DOHH2 (cell line): ENCODE data around the gene DUSP3.

Experiments used
- H3F3A ChIP-seq: fragments of 200-600 bp; sonication (generic), shearing (Covaris generic); 2 replicates; pipeline ENCODE4 v1.6.0; 2016; ENCODE audit warnings: antibody characterized with exemption, mild to moderate bottlenecking; ENCODE audit not compliant: control insufficient read depth, insufficient read depth
- H3K27ac ChIP-seq: fragments of 200-600 bp; sonication (generic); 2 replicates; pipeline ENCODE4 v1.5.1; 2014; ENCODE audit warnings: low read depth, mild to moderate bottlenecking, low read length, moderate library complexity
- H3K27me3 ChIP-seq: fragments of 200-600 bp; sonication (generic); 2 replicates; pipeline ENCODE4 v1.6.1; 2014; ENCODE audit warnings: mild to moderate bottlenecking, low read length, mixed read lengths; ENCODE audit not compliant: control insufficient read depth
- H3K36me3 ChIP-seq: fragments of 200-600 bp; sonication (generic); 2 replicates; pipeline ENCODE4 v1.6.1; 2014; ENCODE audit warnings: mild to moderate bottlenecking, low read length, moderate library complexity, mixed read lengths; ENCODE audit not compliant: control insufficient read depth
- H3K4me1 ChIP-seq: fragments of 200-600 bp; sonication (generic); 2 replicates; pipeline ENCODE4 v1.6.1; 2014; ENCODE audit warnings: mild to moderate bottlenecking, low read length, mixed read lengths; ENCODE audit not compliant: control insufficient read depth
- H3K4me2 ChIP-seq: fragments of 200-600 bp; sonication (generic); 2 replicates; pipeline ENCODE4 v1.6.0; 2014; ENCODE audit warnings: mild to moderate bottlenecking, low read length, moderate library complexity
- H3K4me3 ChIP-seq: fragments of 200-600 bp; sonication (generic); 2 replicates; pipeline ENCODE4 v1.5.1; 2014; ENCODE audit warnings: mild to moderate bottlenecking, low read length, mixed read lengths
- H3K79me2 ChIP-seq: fragments of 200-600 bp; sonication (generic); 2 replicates; pipeline ENCODE4 v1.6.1; 2014; ENCODE audit warnings: mild to moderate bottlenecking, low read length, mixed read lengths; ENCODE audit not compliant: control insufficient read depth
- H3K9me2 ChIP-seq: fragments of 200-600 bp; sonication (generic); replicated peaks from 2 replicates; pipeline ENCODE4 v1.6.1; 2014; ENCODE audit warnings: mild to moderate bottlenecking, low read length, mixed read lengths; ENCODE audit not compliant: control insufficient read depth
- H3K9me3 ChIP-seq: fragments of 200-600 bp; sonication (generic); 2 replicates; pipeline ENCODE4 v1.6.1; 2014; ENCODE audit warnings: antibody characterized with exemption, low read length, mixed read lengths; ENCODE audit not compliant: control insufficient read depth, insufficient read depth
- H4K20me1 ChIP-seq: fragments of 200-600 bp; sonication (generic); 2 replicates; pipeline ENCODE4 v1.6.0; 2014; ENCODE audit warnings: low read depth, mild to moderate bottlenecking, antibody characterized with exemption, low read length, moderate library complexity; ENCODE audit not compliant: control insufficient read depth, insufficient read depth
- EZH2phosphoT487 ChIP-seq: fragments of 200-600 bp; sonication (generic); IDR thresholded peaks from 2 replicates; pipeline ENCODE4 v1.6.1; 2017; ENCODE audit warnings: borderline replicate concordance, mild to moderate bottlenecking, antibody characterized with exemption, low read length, moderate library complexity, mixed read lengths
- TF ChIP-seq, protein P1 (sequence below): fragments of 200-600 bp; sonication (generic); IDR thresholded peaks from one replicate; pipeline ENCODE4 v1.5.1; 2014; ENCODE audit warnings: antibody characterized with exemption, mild to moderate bottlenecking, low read depth, low read length; ENCODE audit not compliant: poor library complexity, severe bottlenecking

The DUSP3 gene

GRCh38 chr17:43770957-43771356, 7.8 kb downstream of the DUSP3 start:
- TF ChIP-seq, protein P1, sequence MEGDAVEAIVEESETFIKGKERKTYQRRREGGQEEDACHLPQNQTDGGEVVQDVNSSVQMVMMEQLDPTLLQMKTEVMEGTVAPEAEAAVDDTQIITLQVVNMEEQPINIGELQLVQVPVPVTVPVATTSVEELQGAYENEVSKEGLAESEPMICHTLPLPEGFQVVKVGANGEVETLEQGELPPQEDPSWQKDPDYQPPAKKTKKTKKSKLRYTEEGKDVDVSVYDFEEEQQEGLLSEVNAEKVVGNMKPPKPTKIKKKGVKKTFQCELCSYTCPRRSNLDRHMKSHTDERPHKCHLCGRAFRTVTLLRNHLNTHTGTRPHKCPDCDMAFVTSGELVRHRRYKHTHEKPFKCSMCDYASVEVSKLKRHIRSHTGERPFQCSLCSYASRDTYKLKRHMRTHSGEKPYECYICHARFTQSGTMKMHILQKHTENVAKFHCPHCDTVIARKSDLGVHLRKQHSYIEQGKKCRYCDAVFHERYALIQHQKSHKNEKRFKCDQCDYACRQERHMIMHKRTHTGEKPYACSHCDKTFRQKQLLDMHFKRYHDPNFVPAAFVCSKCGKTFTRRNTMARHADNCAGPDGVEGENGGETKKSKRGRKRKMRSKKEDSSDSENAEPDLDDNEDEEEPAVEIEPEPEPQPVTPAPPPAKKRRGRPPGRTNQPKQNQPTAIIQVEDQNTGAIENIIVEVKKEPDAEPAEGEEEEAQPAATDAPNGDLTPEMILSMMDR: no peak
- TF ChIP-seq EZH2phosphoT487: no peak
- Histone ChIP-seq H3K4me3 (no peak overlapping the region), H3F3A (no peaks in the 10 kb centered on the region), H3K79me2 (no peaks in the 10 kb centered on the region), H4K20me1 (0 out of 2 replicates have a peak, but pooled peaks cover 2% of the 10 kb centered on the region), H3K4me2 (no peak overlapping the region), H3K9me2 (no peaks in the 10 kb centered on the region), H3K27me3 (no peaks in the 10 kb centered on the region), H3K27ac (no peak overlapping the region), H3K36me3 (no peaks in the 10 kb centered on the region), H3K4me1 (peaks cover 13% of the 10 kb centered on the region), H3K9me3 (no peaks in the 10 kb centered on the region)

- no peaks in the 10 kb centered on the region for H3F3A ChIP-seq
- H3K9me3 ChIP-seq: no peaks in the 10 kb centered on the region
- H3K4me1 ChIP-seq: peaks cover 13% of the 10 kb centered on the region
- H3K9me2 ChIP-seq: no peaks in the 10 kb centered on the region
- no peak overlapping the region for H3K4me2 ChIP-seq
- no peak overlapping the region for H3K4me3 ChIP-seq
- H3K27ac ChIP-seq: no peak overlapping the region
- H3K27me3 ChIP-seq: no peaks in the 10 kb centered on the region
- H4K20me1 ChIP-seq: 0 out of 2 replicates have a peak, but pooled peaks cover 2% of the 10 kb centered on the region
- TF ChIP-seq, protein P1: no peak
- TF ChIP-seq EZH2phosphoT487: no peak
- no peaks in the 10 kb centered on the region for H3K36me3 ChIP-seq
- no peaks in the 10 kb centered on the region for H3K79me2 ChIP-seq
Observed at GRCh38 chr17:43769859-43770258, 8.9 kb downstream of the DUSP3 start.

- no peaks in the 10 kb centered on the region for H3K27me3 ChIP-seq
- no peak for TF ChIP-seq EZH2phosphoT487
- TF ChIP-seq, protein P1: no peak
- H4K20me1 ChIP-seq: 0 out of 2 replicates have a peak, but pooled peaks cover 2% of the 10 kb centered on the region
- H3K4me1 ChIP-seq: peaks cover 13% of the 10 kb centered on the region
- no peak overlapping the region for H3K4me3 ChIP-seq
- H3K36me3 ChIP-seq: no peaks in the 10 kb centered on the region
- H3K4me2 ChIP-seq: no peak overlapping the region
- no peaks in the 10 kb centered on the region for H3K9me2 ChIP-seq
- no peak overlapping the region for H3K27ac ChIP-seq
- no peaks in the 10 kb centered on the region for H3K79me2 ChIP-seq
- no peaks in the 10 kb centered on the region for H3F3A ChIP-seq
- no peaks in the 10 kb centered on the region for H3K9me3 ChIP-seq
Observed at GRCh38 chr17:43769426-43769825, 9.4 kb downstream of the DUSP3 start.
